ENCODE measurements around the gene CHST9. TPM values are rescaled to one million over a fixed set of nuclear protein-coding genes. Genes with fewer than 3 reads are reported as not detected.
"Not testable (repeated sequence)": the region's sequence is repeated elsewhere in the genome, so short reads cannot be mapped to it uniquely, and the experiment has no call there.

Gene CHST9
- total RNA-seq, 2 experiments from 2014 or later: not detected

DNA sequence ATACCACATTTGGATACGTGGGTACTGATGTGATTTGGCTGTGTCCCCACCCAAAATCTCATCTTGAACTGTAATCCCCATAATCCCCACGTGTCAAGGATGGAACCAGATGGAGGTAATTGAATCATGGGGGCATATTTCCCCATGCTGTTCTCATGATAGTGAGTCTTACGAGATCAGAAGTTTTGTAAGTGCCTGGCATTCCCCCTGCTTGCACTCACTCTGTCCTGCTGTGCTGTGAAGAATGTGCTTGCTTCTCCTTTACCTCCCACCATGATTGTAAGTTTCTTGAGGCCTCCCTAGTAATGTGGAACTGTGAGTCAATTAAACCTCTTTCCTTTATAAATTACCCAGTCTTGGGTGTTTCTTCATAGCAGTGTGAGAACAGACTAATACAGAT lies 70.3 kb downstream of the CHST9 start:
- intact Hi-C loops (cut with micrococcal nuclease): no loop called here
- Mint-ChIP-seq H3K4me3 (no peak overlapping the region), H3K36me3 (ENCODE audit: low read depth) (no peaks in the 10 kb centered on the region), H3K27me3 (ENCODE audit: low read depth) (no peaks in the 10 kb centered on the region), H3K27ac (no peak overlapping the region), H3K4me1 (ENCODE audit: low read depth) (no peaks in the 10 kb centered on the region), H3K9me3 (peaks cover 5% of the 10 kb centered on the region)
- no peak for DNase-seq
- CTCF ChIA-PET: no interaction called here

DNA sequence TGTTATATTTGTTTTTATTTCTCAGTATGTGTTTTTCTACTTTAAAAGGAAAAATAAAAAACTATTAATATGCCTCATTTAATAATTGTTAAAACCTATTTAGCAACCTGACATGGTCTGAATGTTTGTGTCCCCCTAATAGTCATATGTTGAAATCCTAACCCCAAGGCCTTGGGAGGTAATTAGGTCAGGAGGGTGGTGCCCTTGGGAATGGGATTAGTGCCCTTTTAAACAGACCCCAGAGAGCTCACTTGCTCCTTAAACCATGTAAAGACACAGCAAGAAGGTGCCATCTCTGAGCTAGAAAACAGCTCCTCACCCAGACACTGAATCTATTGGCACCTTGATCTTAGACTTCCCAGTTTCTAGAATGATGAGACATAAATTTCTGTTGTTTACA lies 71.8 kb downstream of the CHST9 start:
- Mint-ChIP-seq H3K27ac (no peak overlapping the region), H3K4me3 (no peak overlapping the region), H3K4me1 (ENCODE audit: low read depth) (no peaks in the 10 kb centered on the region), H3K36me3 (ENCODE audit: low read depth) (no peaks in the 10 kb centered on the region), H3K27me3 (ENCODE audit: low read depth) (no peaks in the 10 kb centered on the region), H3K9me3 (peaks cover 5% of the 10 kb centered on the region)
- intact Hi-C loops (cut with micrococcal nuclease): no loop called here
- CTCF ChIA-PET: no interaction called here
- DNase-seq: no peak

DNA sequence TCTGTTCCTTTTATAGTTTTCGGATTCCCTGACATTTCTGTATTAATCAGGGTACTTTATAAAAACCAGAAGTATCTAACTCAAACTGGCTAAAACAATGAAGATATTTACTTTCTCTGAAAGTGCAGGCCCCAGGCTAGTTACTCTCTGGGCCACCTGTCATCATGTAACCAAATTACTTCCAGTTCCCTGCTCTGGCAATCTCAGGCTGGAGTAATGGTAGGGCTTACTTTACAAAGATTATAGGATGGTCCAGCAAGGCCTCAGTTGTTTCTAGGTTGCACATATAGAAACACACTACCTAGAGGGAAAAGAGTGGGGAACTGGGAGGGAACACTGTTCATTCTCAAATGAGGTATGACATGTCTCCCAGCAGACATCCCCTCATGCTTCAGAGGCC lies 74.8 kb downstream of the CHST9 start:
- Mint-ChIP-seq H3K36me3 (ENCODE audit: low read depth) (no peaks in the 10 kb centered on the region), H3K4me1 (ENCODE audit: low read depth) (no peaks in the 10 kb centered on the region), H3K27ac (no peak overlapping the region), H3K9me3 (peaks cover 3% of the 10 kb centered on the region), H3K27me3 (ENCODE audit: low read depth) (no peaks in the 10 kb centered on the region), H3K4me3 (no peak overlapping the region)
- CTCF ChIA-PET: no interaction called here
- DNase-seq: no peak
- intact Hi-C loops (cut with micrococcal nuclease): no loop called here

DNA sequence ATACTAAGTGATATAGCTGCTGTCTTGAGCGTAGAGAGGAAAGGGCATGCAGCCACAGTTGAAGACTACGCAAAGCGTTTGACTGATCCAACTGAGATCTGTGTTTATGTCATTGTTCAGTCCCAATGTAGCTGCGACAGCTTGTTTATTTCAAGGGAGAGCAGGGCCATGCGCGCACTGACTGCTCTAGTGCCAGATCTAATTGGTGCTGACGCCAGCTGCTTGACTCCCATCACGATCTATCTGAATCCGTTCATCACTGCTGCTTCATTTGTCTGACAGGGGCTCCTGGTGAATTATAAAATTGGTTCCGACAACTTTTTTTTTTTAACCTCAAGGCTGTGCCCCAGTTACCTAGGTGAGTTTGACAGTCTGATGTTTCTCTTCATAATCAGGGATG lies 75.7 kb downstream of the CHST9 start:
- no peaks in the 10 kb centered on the region for H3K27me3 Mint-ChIP-seq (ENCODE audit: low read depth)

DNA sequence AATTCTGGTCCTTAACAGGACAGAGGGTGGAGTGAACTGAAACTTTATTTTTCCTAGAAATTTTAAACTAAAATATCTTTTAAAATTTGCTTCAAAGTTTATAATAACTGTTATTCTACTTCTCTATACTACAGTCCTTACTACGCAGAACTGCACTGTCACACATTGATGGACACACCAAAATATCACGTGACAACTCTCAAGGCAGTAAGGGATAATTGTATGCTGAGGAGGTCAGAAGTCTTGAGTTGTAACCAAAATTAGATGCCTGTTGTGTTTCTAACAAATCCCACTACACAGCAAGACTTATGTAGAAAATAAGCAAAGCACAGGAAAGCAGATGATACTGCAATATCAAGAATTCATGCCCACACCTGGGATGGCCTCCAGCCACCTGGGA lies 76.3 kb downstream of the CHST9 start:
- H3K4me1 Mint-ChIP-seq (ENCODE audit: low read depth): no peaks in the 10 kb centered on the region
- H3K27ac Mint-ChIP-seq: no peak overlapping the region
- CTCF ChIA-PET: interaction anchor here (0.7 kb wide), 1 partner anchor 95 kb away, joined by 3 read pairs; no protein-coding TSS in a partner anchor
- no peak for DNase-seq
- intact Hi-C loops (cut with micrococcal nuclease): no loop called here
- no peaks in the 10 kb centered on the region for H3K27me3 Mint-ChIP-seq (ENCODE audit: low read depth)
- no peak overlapping the region for H3K4me3 Mint-ChIP-seq
- H3K36me3 Mint-ChIP-seq (ENCODE audit: low read depth): no peaks in the 10 kb centered on the region
- peaks cover 3% of the 10 kb centered on the region for H3K9me3 Mint-ChIP-seq

More for the DNA sequence above, 75.7 kb downstream of the CHST9 start:
- intact Hi-C loops (cut with micrococcal nuclease): no loop called here
- no peak for DNase-seq
- CTCF ChIA-PET: interaction anchor here (0.7 kb wide), 1 partner anchor 96 kb away, joined by 3 read pairs; no protein-coding TSS in a partner anchor
- Mint-ChIP-seq H3K4me1 (ENCODE audit: low read depth) (no peaks in the 10 kb centered on the region), H3K4me3 (no peak overlapping the region), H3K9me3 (peaks cover 3% of the 10 kb centered on the region), H3K36me3 (ENCODE audit: low read depth) (no peaks in the 10 kb centered on the region), H3K27ac (no peak overlapping the region)

DNA sequence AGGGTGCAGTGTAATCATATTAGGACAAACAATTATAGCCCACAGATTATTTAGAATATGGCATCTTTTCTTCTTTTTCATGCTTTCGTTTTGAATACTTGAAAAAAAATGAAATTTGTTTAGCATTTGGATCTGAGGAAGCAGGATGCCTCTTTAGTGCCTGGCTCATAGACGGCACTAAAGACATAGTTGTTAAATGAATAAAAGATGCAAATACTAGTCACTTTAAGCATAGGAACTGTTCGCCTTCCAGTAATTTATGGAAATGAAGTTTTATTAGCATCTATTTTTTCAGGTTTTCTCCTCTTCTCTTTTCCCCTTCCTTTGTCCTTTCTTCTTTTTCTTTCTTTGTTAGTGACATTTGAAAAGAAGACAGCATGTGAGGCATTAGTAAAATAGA lies 80.4 kb downstream of the CHST9 start:
- Mint-ChIP-seq H3K4me1 (ENCODE audit: low read depth) (no peaks in the 10 kb centered on the region), H3K36me3 (ENCODE audit: low read depth) (no peaks in the 10 kb centered on the region)

DNA sequence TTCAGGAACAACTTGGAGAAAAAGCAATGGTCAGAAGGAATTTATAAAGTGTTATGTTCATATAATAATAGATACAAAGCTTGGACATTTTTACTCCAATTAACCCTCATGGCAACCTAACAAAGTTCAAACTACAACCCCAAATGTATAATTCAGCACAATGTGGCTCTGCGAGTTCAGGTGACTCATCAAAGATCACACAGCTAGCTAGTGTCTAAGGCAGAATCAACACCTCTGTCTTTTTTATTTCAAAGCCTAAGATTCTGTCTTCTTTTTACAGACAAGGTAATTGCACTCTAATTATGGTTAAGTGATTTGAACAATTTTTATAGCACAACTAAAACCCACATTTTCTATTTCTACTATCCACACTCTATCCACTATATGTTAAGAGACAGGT lies 90.5 kb downstream of the CHST9 start:
- H3K9me3 Mint-ChIP-seq: peaks cover 10% of the 10 kb centered on the region
- H3K27me3 Mint-ChIP-seq (ENCODE audit: low read depth): no peaks in the 10 kb centered on the region
- no peaks in the 10 kb centered on the region for H3K36me3 Mint-ChIP-seq (ENCODE audit: low read depth)
- DNase-seq: no peak
- CTCF ChIA-PET: no interaction called here
- intact Hi-C loops (cut with micrococcal nuclease): no loop called here
- H3K4me1 Mint-ChIP-seq (ENCODE audit: low read depth): no peaks in the 10 kb centered on the region
- H3K4me3 Mint-ChIP-seq: no peak overlapping the region
- no peak overlapping the region for H3K27ac Mint-ChIP-seq

More for the DNA sequence above, 80.4 kb downstream of the CHST9 start:
- Mint-ChIP-seq H3K9me3 (no peaks in the 10 kb centered on the region), H3K27me3 (ENCODE audit: low read depth) (no peaks in the 10 kb centered on the region), H3K27ac (no peak overlapping the region), H3K4me3 (no peak overlapping the region)
- intact Hi-C loops (cut with micrococcal nuclease): no loop called here
- no peak for DNase-seq
- CTCF ChIA-PET: no interaction called here

DNA sequence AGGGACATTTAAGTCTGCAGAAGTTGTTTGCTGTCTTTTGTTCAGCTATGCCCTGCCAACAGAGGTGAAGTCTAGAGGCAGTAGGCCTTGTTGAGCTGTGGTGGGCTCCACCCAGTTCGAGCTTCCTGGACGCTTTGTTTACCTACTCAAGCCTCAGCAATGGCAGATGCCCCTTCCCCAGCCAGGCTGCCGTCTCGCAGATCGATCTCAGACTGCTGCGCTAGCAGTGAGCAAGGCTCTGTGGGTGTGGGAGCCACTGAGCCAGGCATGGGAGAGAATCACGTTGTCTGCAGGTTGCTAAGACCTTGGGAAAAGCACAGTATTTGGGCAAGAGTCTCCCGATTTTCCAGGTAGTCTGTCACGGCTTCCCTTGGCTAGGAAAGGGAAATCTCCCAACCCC lies 91.8 kb downstream of the CHST9 start:
- CTCF ChIA-PET; intact Hi-C loops (cut with micrococcal nuclease); H3K4me1 Mint-ChIP-seq (ENCODE audit: low read depth); H3K4me3 Mint-ChIP-seq; H3K27me3 Mint-ChIP-seq (ENCODE audit: low read depth); H3K9me3 Mint-ChIP-seq; DNase-seq; H3K36me3 Mint-ChIP-seq (ENCODE audit: low read depth); H3K27ac Mint-ChIP-seq: not testable (repeated sequence)

DNA sequence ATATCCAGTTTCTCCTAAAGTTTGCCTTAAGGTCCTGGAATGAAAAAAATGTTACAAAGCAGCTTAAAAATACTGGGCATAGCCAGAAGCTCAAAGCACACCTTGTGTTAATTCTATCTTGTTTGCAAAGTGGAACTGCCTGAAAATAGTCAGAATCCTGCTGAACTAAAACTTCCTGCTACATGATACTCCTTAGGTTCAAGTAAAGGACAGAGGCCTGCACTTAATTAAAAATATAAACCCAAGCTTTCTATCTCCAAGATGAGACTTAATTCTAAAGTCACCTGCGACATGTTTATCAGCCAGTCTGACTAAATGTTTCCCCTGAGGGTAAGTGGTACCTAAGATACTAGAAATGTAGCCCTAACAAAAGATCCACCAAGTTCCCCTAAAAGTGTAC lies 103.4 kb downstream of the CHST9 start:
- no peaks in the 10 kb centered on the region for H3K36me3 Mint-ChIP-seq (ENCODE audit: low read depth)
- intact Hi-C loops (cut with micrococcal nuclease): no loop called here
- H3K27me3 Mint-ChIP-seq (ENCODE audit: low read depth): no peaks in the 10 kb centered on the region
- CTCF ChIA-PET: no interaction called here
- no peaks in the 10 kb centered on the region for H3K4me1 Mint-ChIP-seq (ENCODE audit: low read depth)
- H3K27ac Mint-ChIP-seq: no peak overlapping the region
- H3K9me3 Mint-ChIP-seq: peaks cover 7% of the 10 kb centered on the region
- DNase-seq: no peak
- H3K4me3 Mint-ChIP-seq: no peak overlapping the region

DNA sequence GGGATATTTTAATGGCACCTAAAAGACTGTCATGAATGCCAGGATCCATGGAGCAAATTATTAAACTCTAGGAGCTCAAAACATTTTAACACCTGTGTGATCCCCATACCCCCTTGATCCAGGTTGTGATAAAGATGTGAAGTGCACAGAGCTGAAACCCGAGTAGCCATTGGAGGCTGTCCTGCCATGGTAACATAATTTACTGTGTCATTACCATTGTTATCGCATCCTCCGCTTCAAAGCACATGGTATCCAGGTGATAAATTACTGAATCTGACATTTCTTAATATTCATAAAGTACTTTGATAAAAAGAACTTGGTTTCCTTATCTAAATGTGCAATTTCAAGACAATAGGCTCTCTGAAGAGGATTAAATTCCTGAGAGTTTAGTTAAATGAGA lies 109.3 kb downstream of the CHST9 start:
- no peaks in the 10 kb centered on the region for H3K4me1 Mint-ChIP-seq (ENCODE audit: low read depth)
- no peak for DNase-seq
- H3K27me3 Mint-ChIP-seq (ENCODE audit: low read depth): no peaks in the 10 kb centered on the region
- H3K9me3 Mint-ChIP-seq: peaks cover 1% of the 10 kb centered on the region
- H3K36me3 Mint-ChIP-seq (ENCODE audit: low read depth): no peaks in the 10 kb centered on the region
- H3K4me3 Mint-ChIP-seq: no peak overlapping the region
- intact Hi-C loops (cut with micrococcal nuclease): no loop called here
- CTCF ChIA-PET: no interaction called here
- no peak overlapping the region for H3K27ac Mint-ChIP-seq

DNA sequence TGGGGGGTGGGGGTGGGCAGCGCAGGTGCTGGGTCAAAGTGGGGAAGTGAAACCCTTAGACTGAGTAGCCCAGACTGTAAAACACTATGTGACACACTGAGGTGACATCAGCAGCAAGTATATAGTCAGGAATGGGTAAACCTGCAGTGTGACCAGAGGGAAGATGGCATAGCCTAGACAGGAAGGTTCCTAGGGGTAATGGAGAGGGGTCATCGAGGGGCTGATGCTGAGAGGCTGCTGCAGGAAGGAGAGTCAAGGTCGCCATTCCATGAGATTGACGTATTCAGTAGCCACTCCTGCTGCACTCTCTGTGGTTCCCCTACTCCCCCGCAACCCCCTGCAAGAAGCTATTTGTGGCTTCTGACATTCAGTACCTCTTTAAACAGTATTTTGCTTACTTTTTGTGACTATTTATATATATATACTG lies 111.7 kb downstream of the CHST9 start:
- H3K36me3 Mint-ChIP-seq (ENCODE audit: low read depth): no peaks in the 10 kb centered on the region
- CTCF ChIA-PET: no interaction called here
- DNase-seq: no peak
- H3K27me3 Mint-ChIP-seq (ENCODE audit: low read depth): no peaks in the 10 kb centered on the region
- no peak overlapping the region for H3K27ac Mint-ChIP-seq
- no peak overlapping the region for H3K4me3 Mint-ChIP-seq
- H3K9me3 Mint-ChIP-seq: peaks cover 1% of the 10 kb centered on the region
- intact Hi-C loops (cut with micrococcal nuclease): no loop called here
- H3K4me1 Mint-ChIP-seq (ENCODE audit: low read depth): no peaks in the 10 kb centered on the region

DNA sequence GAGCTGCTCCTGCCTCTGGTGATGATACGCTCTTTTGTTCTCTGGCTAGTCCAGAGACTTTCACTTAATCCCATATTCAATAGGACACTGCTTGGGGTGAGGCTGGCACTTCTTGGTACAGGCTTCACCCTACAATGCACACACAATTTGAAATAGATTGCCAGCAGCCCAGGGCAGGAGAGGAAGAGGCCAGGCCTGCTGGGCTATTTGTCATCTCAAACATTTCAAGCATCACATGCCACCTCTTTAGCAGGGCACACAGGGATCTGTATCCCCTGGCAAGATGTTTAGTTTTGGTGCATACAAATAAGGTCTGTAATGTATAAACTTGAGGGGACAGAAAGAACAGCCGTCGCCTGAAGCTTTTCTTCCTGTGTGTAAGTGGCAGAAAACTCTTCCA lies 120.4 kb downstream of the CHST9 start:
- Mint-ChIP-seq H3K27ac (no peak overlapping the region), H3K9me3 (peaks cover 4% of the 10 kb centered on the region), H3K4me1 (ENCODE audit: low read depth) (no peaks in the 10 kb centered on the region), H3K4me3 (no peak overlapping the region), H3K27me3 (ENCODE audit: low read depth) (no peaks in the 10 kb centered on the region), H3K36me3 (ENCODE audit: low read depth) (no peaks in the 10 kb centered on the region)
- no peak for DNase-seq
- CTCF ChIA-PET: no interaction called here
- intact Hi-C loops (cut with micrococcal nuclease): no loop called here

DNA sequence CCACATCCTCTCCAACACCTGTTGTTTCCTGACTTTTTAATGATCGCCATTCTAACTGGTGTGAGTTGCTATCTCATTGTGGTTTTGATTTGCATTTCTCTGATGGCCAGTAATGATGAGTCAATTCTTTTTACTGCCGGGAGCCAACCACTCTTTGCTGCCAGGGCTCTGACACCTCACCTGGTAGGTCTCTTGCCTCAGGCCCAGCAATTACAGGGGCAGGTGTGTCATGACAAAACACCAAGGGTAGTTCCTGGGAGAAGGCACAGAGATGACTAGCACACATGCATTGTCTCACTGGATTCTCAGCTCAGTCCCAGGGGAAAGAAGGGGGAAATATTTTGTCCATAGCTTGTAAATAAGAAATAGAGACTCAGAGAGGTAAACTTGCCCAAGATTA lies 122.3 kb downstream of the CHST9 start:
- Mint-ChIP-seq H3K36me3 (ENCODE audit: low read depth) (no peaks in the 10 kb centered on the region), H3K4me1 (ENCODE audit: low read depth) (no peaks in the 10 kb centered on the region), H3K27ac (no peak overlapping the region), H3K9me3 (peaks cover 2% of the 10 kb centered on the region), H3K4me3 (no peak overlapping the region), H3K27me3 (ENCODE audit: low read depth) (no peaks in the 10 kb centered on the region)
- CTCF ChIA-PET: no interaction called here
- DNase-seq: no peak
- intact Hi-C loops (cut with micrococcal nuclease): no loop called here

DNA sequence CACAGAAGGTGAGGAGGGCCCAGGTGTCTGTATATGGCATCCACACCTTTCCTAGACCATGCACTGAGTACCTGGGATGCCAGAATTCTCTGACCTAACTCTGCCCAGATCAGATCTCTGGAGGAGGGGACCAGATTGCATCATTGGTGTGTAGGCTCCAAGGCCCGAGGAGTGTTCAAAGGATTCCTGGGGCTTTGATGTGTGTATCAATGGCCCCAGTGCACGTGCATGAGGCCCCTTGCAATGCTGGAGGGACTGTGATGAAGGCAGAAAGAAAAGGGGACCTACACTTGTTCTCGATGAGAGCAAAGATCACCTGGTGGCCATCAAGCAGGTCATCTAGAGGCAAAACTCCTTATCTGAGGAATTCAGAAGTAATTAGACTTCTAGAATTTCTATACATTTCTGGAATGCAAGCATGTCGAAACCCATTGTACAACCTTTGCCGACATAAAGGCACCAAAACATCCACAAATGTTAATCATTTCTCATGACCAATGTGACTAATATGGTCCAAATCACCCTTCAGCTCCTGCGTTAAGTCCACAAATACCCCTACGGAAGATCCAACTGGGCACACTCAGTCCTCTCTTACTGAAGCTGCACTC lies 123.5 kb downstream of the CHST9 start:
- H3K27me3 Mint-ChIP-seq (ENCODE audit: low read depth): no peaks in the 10 kb centered on the region
- no peak overlapping the region for H3K27ac Mint-ChIP-seq
- no peak overlapping the region for H3K4me3 Mint-ChIP-seq
- peaks cover 2% of the 10 kb centered on the region for H3K9me3 Mint-ChIP-seq
- CTCF ChIA-PET: no interaction called here
- H3K36me3 Mint-ChIP-seq (ENCODE audit: low read depth): no peaks in the 10 kb centered on the region
- intact Hi-C loops (cut with micrococcal nuclease): no loop called here
- no peaks in the 10 kb centered on the region for H3K4me1 Mint-ChIP-seq (ENCODE audit: low read depth)
- no peak for DNase-seq
